Gastroesophageal sphincter (tissue), 3 donors: Measurements from ENCODE around the gene ARHGAP25.

Experiments used
- EP300 ChIP-seq: sonication (generic); formaldehyde crosslinking; IDR thresholded peaks from one replicate; pipeline ENCODE4 v1.6.1; 2017; ENCODE audit warnings: antibody characterized with exemption, mild to moderate bottlenecking
- POLR2A ChIP-seq, 2 donors: fragments of 450-650 bp; IDR thresholded peaks; one replicate each; pipeline ENCODE4 v1.6.1; 2017; ENCODE audit warnings: antibody characterized with exemption in 2 of 2, mild to moderate bottlenecking in 2 of 2, moderate library complexity in 1 of 2
- POLR2AphosphoS5 ChIP-seq: sonication (generic); formaldehyde crosslinking; IDR thresholded peaks from one replicate; pipeline ENCODE4 v1.6.1; 2017; ENCODE audit warnings: antibody characterized with exemption
- TF ChIP-seq, protein P1 (sequence below), 4 experiments: fragments of 200-600 bp in 2 of 4; fragments of 450-650 bp in 2 of 4; sonication (generic) in 1 of 4; IDR thresholded peaks; one replicate each; pipeline ENCODE4 v1.5.1; 2017 to 2019; ENCODE audit warnings: antibody characterized with exemption in 4 of 4, mild to moderate bottlenecking in 2 of 4, moderate library complexity in 2 of 4

- TF ChIP-seq, protein P1, sequence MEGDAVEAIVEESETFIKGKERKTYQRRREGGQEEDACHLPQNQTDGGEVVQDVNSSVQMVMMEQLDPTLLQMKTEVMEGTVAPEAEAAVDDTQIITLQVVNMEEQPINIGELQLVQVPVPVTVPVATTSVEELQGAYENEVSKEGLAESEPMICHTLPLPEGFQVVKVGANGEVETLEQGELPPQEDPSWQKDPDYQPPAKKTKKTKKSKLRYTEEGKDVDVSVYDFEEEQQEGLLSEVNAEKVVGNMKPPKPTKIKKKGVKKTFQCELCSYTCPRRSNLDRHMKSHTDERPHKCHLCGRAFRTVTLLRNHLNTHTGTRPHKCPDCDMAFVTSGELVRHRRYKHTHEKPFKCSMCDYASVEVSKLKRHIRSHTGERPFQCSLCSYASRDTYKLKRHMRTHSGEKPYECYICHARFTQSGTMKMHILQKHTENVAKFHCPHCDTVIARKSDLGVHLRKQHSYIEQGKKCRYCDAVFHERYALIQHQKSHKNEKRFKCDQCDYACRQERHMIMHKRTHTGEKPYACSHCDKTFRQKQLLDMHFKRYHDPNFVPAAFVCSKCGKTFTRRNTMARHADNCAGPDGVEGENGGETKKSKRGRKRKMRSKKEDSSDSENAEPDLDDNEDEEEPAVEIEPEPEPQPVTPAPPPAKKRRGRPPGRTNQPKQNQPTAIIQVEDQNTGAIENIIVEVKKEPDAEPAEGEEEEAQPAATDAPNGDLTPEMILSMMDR (IDR thresholded peaks at IDR 0.05), result no peak
- TF ChIP-seq EP300, result no peak
- no peak for TF ChIP-seq POLR2A (IDR thresholded peaks at IDR 0.05)
- no peak for TF ChIP-seq POLR2AphosphoS5
Observed at GRCh38 chr2:68767031-68767961, 32.7 kb downstream of the ARHGAP25 start.
